Measurements from ENCODE around the gene SEMA3A.

DNA sequence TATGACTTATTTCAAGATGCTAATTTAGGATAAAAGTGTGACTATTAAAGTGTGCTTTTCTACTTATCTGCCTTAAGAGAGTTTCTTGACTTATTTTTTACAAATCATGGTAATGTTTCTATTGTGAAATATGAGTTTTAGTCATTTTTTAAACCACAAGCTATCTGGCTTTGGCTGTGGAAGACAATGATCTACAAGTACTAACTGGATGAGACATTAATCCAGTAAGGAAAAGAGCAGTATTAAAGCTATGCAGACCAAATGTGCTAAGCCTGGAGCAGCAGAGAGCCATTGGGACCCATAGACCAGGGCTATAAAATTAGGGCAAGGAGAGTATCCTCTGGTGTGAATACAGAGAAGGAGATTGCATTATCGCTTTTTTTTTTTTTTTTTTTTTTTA, 92.4 kb downstream of the SEMA3A start:
- no peak for TF ChIP-seq EP300 (IDR thresholded peaks at IDR 0.05)
- TF ChIP-seq, protein P1, sequence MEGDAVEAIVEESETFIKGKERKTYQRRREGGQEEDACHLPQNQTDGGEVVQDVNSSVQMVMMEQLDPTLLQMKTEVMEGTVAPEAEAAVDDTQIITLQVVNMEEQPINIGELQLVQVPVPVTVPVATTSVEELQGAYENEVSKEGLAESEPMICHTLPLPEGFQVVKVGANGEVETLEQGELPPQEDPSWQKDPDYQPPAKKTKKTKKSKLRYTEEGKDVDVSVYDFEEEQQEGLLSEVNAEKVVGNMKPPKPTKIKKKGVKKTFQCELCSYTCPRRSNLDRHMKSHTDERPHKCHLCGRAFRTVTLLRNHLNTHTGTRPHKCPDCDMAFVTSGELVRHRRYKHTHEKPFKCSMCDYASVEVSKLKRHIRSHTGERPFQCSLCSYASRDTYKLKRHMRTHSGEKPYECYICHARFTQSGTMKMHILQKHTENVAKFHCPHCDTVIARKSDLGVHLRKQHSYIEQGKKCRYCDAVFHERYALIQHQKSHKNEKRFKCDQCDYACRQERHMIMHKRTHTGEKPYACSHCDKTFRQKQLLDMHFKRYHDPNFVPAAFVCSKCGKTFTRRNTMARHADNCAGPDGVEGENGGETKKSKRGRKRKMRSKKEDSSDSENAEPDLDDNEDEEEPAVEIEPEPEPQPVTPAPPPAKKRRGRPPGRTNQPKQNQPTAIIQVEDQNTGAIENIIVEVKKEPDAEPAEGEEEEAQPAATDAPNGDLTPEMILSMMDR (IDR thresholded peaks at IDR 0.05) = no peak
- no peak for TF ChIP-seq POLR2A (IDR thresholded peaks at IDR 0.05; ENCODE audit: low read depth)
- no peak for TF ChIP-seq POLR2AphosphoS5 (IDR thresholded peaks at IDR 0.05)
